ENCODE results near the gene CYTH1. TPM values are rescaled to one million over a fixed set of nuclear protein-coding genes. Genes with fewer than 3 reads are reported as not detected.

The CYTH1 gene
- total RNA-seq, 1 experiment from 2014 or later, result 9.7 TPM

- WGBS (ENCODE audit: extremely low coverage, insufficient read length, low lambda C conversion rate), result no CpG with 5 or more reads among the region's 11 CpGs
- H3K14ac ChIP-seq (ENCODE audit: insufficient read depth, low read length), result no peak overlapping the region
- H3K79me2 ChIP-seq (ENCODE audit: insufficient read depth, low read length), result no peaks in the 10 kb centered on the region
- no peak overlapping the region for H4K91ac ChIP-seq (ENCODE audit: insufficient read length, low read depth, low read length)
- no peak overlapping the region for H2BK20ac ChIP-seq (ENCODE audit: low read depth, low read length, poor library complexity, severe bottlenecking)
- TF ChIP-seq CTCF (conservative IDR thresholded peaks at IDR 0.05), result no peak
- no peaks in the 10 kb centered on the region for H3K27me3 ChIP-seq (ENCODE audit: insufficient read depth, low read length)
- Mint-ChIP-seq H3K36me3 (ENCODE audit: insufficient read depth in 1 of 3, low read depth in 3 of 3) (peaks cover 0 to 8% (median 5%) of the 10 kb centered on the region in 3 experiments; a peak in 4 of 7 replicates), H3K27ac (no peak overlapping the region; a peak in 1 of 7 replicates), H3K27me3 (ENCODE audit: low read depth) (no peaks in the 10 kb centered on the region), H3K4me3 (no peak overlapping the region), H3K4me1 (peaks cover 20 to 24% of the 10 kb centered on the region in 2 experiments), H3K9me3 (no peaks in the 10 kb centered on the region)
- DNase-seq, result no peak
- H2BK15ac ChIP-seq (ENCODE audit: low read depth, low read length), result no peak overlapping the region
- H4K20me1 ChIP-seq (ENCODE audit: control insufficient read depth, insufficient read depth, insufficient read length), result peaks cover 2% of the 10 kb centered on the region
- no peaks in the 10 kb centered on the region for H3K4me1 ChIP-seq (ENCODE audit: insufficient read depth, low read length)
- no peak overlapping the region for H2AK5ac ChIP-seq (ENCODE audit: insufficient read length, low read length)
- no peak overlapping the region for H3K27ac ChIP-seq (ENCODE audit: insufficient read length, low read depth, low read length)
- H3K9ac ChIP-seq (ENCODE audit: extremely low read depth, insufficient read length, low read length), result no peak overlapping the region
- no peak overlapping the region for H3K18ac ChIP-seq (ENCODE audit: insufficient read length, low read depth, low read length)
- no peak overlapping the region for H3K4ac ChIP-seq (ENCODE audit: low read depth, low read length)
- no peak overlapping the region for H3K56ac ChIP-seq (ENCODE audit: insufficient read length, low read depth, low read length)
- H2BK12ac ChIP-seq (ENCODE audit: insufficient read length, low read depth, low read length), result no peak overlapping the region
- H3K23ac ChIP-seq (ENCODE audit: insufficient read length, low read depth, low read length), result no peak overlapping the region
- no peak overlapping the region for H3K4me2 ChIP-seq (ENCODE audit: insufficient read depth, insufficient read length, low read length)
- H3K23me2 ChIP-seq (ENCODE audit: insufficient read length, low read depth, low read length, poor library complexity, severe bottlenecking), result no peaks in the 10 kb centered on the region
- no peak overlapping the region for H2BK5ac ChIP-seq (ENCODE audit: insufficient read length, low read length)
- H3K9me3 ChIP-seq (ENCODE audit: control insufficient read depth, low read depth, low read length), result no peaks in the 10 kb centered on the region
- H3K79me1 ChIP-seq (ENCODE audit: insufficient read depth, low read depth, low read length, poor library complexity, severe bottlenecking), result no peaks in the 10 kb centered on the region
- no peak overlapping the region for H2BK120ac ChIP-seq (ENCODE audit: low read depth, low read length, poor library complexity, severe bottlenecking)
- no peak overlapping the region for H4K8ac ChIP-seq (replicated peaks; ENCODE audit: insufficient read length, low read depth, low read length)
- no peak overlapping the region for H3T11ph ChIP-seq (ENCODE audit: low read length)
- H2AFZ ChIP-seq (ENCODE audit: low read length), result no peak overlapping the region
- H4K5ac ChIP-seq (ENCODE audit: insufficient read length, low read depth, low read length), result no peak overlapping the region
Observed at GRCh38 chr17:78678222-78678557, 103.9 kb downstream of the CYTH1 start.
